ENCODE data around the gene DDX27.
A peak's percentile ranks its signal among the peaks of the same experiment; 100 is the strongest.

The DDX27 gene

DNA sequence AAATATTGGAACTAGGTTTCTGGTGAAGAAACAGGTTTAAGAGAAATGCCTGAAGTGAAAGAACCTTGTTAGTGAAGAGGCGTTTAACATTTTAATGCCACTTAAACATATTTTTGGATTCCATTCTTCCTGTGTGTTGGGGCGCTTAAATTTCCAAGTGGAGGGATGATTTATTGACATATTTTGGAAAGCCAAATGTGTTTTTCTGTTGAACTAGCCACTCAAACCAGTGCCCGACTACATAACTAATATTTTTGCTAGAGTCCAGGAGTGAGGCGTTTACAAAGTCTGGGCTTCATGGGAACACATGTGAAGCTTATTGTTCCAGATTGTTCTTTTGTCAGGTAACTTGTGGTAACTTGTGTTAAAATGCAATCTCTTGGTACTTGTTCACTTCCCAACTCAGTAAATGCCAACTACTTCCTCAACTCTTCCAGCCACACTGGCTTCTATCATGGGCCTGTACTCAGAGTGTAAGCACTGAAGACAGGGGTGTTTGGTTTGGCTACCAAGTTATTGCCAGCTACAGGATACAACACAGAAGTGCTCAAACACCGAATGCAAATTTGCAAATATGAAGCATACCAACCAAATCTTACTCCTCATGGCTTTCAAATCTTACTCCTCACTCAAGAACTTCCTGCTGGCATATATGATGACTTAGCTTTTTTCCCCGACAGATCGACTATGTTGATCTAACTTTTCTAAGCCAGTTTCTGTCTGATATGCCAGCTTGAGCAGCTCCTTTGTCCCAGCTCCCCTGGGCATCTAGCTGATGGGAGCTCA, 60.7 kb downstream of the DDX27 start:
- TF ChIP-seq, protein P1, sequence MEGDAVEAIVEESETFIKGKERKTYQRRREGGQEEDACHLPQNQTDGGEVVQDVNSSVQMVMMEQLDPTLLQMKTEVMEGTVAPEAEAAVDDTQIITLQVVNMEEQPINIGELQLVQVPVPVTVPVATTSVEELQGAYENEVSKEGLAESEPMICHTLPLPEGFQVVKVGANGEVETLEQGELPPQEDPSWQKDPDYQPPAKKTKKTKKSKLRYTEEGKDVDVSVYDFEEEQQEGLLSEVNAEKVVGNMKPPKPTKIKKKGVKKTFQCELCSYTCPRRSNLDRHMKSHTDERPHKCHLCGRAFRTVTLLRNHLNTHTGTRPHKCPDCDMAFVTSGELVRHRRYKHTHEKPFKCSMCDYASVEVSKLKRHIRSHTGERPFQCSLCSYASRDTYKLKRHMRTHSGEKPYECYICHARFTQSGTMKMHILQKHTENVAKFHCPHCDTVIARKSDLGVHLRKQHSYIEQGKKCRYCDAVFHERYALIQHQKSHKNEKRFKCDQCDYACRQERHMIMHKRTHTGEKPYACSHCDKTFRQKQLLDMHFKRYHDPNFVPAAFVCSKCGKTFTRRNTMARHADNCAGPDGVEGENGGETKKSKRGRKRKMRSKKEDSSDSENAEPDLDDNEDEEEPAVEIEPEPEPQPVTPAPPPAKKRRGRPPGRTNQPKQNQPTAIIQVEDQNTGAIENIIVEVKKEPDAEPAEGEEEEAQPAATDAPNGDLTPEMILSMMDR (IDR thresholded peaks at IDR 0.05; ENCODE audit: insufficient read depth, low read depth, low read length, missing control alignments): no peak
- peak overlapping the region; percentile 90 for H3K4me3 ChIP-seq (ENCODE audit: low read depth, low read length)
- DNase-seq (ENCODE audit: low read depth): peak; percentile 48

DNA sequence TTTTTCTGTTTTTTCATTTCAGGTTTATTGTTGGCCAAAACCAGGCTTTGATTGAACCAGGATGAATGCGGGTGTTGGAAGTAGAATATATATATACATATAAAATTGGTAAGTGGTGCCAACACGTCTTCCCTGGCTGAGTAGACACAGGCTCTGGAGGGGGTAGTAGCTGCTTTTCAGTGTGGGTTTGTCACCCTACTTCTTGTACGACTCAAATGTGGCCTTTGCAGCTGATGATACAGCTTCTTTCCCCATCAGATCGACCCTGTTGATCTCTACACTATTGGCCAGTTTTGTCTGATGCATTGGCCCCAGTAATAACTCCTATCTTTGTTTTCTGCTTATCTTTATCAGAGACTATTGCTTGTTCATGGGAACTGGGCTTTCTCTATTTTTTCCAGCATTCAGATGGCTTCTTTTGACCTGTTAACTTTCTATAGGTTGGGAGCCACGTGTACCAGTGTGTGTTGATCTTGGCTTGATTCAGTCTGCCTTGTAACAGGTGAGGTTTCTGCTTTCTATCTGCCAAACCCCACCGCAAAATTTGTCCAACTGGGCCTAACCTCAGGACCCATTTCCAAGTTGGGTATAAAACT, 61.3 kb downstream of the DDX27 start:
- TF ChIP-seq, protein P1 (IDR thresholded peaks at IDR 0.05; ENCODE audit: insufficient read depth, low read depth, low read length, missing control alignments): no peak
- H3K4me3 ChIP-seq (ENCODE audit: low read depth, low read length): peak overlapping the region; percentile 90
- DNase-seq (ENCODE audit: low read depth): no peak

DNA sequence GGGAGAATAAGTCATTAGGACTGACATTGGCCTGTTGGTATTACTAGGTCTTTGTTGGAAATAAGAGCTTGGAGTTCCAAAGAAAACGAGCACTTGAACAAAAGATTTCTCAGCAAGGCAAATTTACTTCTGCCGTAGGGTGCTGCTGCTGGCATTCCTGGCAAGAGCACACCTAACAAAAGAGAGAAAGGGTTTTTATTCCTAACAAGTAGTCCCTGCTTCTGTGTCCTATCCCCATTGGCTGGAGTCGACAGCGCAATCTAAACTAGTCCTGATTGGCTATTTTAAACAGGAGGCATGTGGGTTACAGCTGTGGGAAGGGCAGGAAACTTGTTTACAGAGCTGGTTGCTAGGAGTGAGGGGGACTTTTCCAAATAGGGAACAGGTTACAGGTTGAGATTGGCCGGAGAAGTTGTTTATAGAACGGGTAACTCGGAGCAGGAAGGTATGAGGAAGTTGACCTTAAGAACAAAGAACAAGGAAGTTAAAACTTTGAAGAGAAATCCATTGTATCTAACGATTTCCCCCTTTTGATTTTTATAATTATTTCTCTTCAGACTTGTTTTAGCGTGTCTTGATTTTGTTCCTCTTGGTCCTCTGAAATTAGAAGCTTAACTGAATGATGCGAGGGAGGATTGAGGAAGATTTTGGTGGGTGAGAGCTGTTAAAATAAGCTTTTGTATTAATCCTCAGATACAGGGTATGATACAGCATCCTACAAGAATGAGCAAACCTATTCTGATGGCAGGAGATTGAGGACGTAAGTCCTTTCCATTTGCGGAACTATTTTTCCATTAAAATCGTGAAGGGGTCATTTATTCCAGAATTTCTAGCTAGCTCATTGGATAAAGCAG, 62.1 kb downstream of the DDX27 start:
- H3K4me3 ChIP-seq (ENCODE audit: low read depth, low read length): peak overlapping the region; percentile 90
- TF ChIP-seq, protein P1 (IDR thresholded peaks at IDR 0.05; ENCODE audit: insufficient read depth, low read depth, low read length, missing control alignments): no peak
- peak; percentile 75 for DNase-seq (ENCODE audit: low read depth)

DNA sequence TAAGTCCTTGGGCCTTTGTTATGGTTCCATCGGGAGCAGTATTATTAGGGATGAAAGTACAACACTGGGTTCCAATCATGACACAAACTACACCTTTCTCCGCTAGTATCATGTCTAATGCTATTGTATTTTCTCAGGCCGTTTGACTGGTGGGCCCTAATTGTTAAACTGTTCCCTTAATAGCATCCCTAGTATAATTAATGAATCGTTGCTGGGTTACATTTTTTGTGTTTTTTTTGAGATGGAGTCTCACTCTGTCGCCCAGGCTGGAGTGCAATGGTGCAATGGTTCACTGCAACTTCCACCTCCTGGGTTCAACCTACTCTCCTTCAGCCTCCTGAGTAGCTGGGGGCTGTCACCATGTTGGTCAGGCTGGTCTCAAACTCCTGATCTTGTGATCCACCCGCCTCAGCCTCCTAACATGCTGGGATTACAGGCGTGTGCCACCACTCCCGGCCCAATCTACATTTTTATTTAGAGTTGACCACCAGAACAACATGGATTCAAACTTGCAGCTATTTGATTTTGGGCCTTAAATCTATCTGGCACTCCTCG, 62.8 kb downstream of the DDX27 start:
- peak overlapping the region; percentile 90 for H3K4me3 ChIP-seq (ENCODE audit: low read depth, low read length)
- TF ChIP-seq, protein P1 (IDR thresholded peaks at IDR 0.05; ENCODE audit: insufficient read depth, low read depth, low read length, missing control alignments): no peak
- no peak for DNase-seq (ENCODE audit: low read depth)

DNA sequence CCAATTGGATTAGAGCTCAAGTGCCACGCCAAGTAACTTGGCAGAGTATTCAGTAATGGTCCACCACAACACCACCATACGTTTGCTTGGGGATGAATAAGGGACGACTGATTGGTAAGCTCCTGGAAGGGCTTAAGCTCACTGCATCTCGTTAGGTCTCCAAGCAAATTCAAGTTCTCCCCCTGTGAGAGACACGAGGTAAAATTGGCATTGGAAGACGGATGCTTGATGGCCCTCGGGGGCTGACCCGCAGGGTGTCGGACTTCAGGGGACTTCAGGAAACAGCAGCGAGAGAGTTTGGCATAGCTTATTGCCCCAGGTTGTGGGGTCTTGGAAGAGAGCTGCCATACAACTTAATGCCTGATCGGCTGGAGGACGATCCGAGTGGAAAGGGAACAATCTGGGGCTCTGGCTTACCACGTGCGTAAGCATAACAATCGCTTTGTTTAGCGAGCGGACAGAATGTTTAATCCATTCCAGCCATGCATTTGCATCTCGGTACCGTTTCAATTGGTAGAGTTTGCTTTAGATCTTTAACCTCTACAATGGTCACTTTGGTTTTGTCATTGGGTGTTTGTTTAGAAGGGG, 63.5 kb downstream of the DDX27 start:
- TF ChIP-seq, protein P1 (IDR thresholded peaks at IDR 0.05; ENCODE audit: insufficient read depth, low read depth, low read length, missing control alignments): no peak
- DNase-seq (ENCODE audit: low read depth): peak; percentile 39
- H3K4me3 ChIP-seq (ENCODE audit: low read depth, low read length): peak overlapping the region; percentile 90

DNA sequence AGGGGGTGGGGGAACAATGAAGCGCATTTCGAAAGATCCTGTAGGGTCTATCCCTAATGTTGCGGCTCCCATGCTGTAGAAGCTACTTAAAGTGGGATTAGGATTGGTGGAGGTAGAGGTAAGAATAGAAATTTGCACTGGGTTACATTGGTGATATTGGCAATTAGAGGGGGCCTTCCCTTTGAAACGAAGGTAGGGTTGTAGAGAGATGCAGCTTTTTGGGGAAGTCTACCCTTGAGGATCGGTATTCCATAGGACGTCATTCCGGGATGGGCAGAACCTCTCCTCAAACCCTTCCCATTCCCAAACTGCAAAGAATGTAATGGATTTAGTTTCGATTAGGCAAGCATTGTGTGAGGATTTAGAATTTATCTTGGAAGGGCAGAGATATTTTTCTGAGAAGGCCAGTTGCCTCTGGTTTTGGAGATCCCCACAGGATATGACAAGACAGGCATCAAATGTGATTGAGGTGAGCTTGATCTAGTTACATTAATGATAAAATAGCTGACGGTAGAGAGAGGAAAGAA, 64.0 kb downstream of the DDX27 start:
- peak; percentile 28 for DNase-seq (ENCODE audit: low read depth)
- H3K4me3 ChIP-seq (ENCODE audit: low read depth, low read length): peak overlapping the region; percentile 90
- TF ChIP-seq, protein P1 (IDR thresholded peaks at IDR 0.05; ENCODE audit: insufficient read depth, low read depth, low read length, missing control alignments): no peak
